ENCODE measurements around the gene TACC2.
A peak's percentile ranks its signal among the peaks of the same experiment; 100 is the strongest.

TACC2 gene

GRCh38 chr10:122259075-122259466 is 270.1 kb downstream of the TACC2 start:
- TF ChIP-seq ZNF565 (CRISPR knock-in tag; conservative IDR thresholded peaks at IDR 0.05; ENCODE audit: low read depth) (no peak), TCF4 (CRISPR knock-in tag; IDR thresholded peaks at IDR 0.05; ENCODE audit: borderline replicate concordance) (no peak), SNAI2 (CRISPR knock-in tag; IDR thresholded peaks at IDR 0.05) (no peak), ZNF70 (CRISPR knock-in tag; IDR thresholded peaks at IDR 0.05) (no peak), ISL1 (CRISPR knock-in tag; IDR thresholded peaks at IDR 0.05) (no peak), ZC3H10 (CRISPR knock-in tag; IDR thresholded peaks at IDR 0.05) (no peak), PPARA (CRISPR knock-in tag; IDR thresholded peaks at IDR 0.05; ENCODE audit: borderline replicate concordance) (no peak), BACH2 (CRISPR knock-in tag; IDR thresholded peaks at IDR 0.05; ENCODE audit: borderline replicate concordance) (no peak), ZFP30 (CRISPR knock-in tag; IDR thresholded peaks at IDR 0.05) (no peak), ZNF8 (CRISPR knock-in tag; IDR thresholded peaks at IDR 0.05) (no peak), CSDC2 (CRISPR knock-in tag; IDR thresholded peaks at IDR 0.05) (no peak), TOX (CRISPR knock-in tag; IDR thresholded peaks at IDR 0.05; ENCODE audit: borderline replicate concordance) (no peak), TSHZ2 (CRISPR knock-in tag; IDR thresholded peaks at IDR 0.05) (no peak), ARNTL (CRISPR knock-in tag; IDR thresholded peaks at IDR 0.05; ENCODE audit: borderline replicate concordance, low read depth) (no peak), POU6F1 (CRISPR knock-in tag; IDR thresholded peaks at IDR 0.05; ENCODE audit: borderline replicate concordance, low read depth) (no peak), ESRRG (CRISPR knock-in tag; IDR thresholded peaks at IDR 0.05) (no peak)
- ATAC-seq: peak; percentile 18; the same call in 1 of the 3 replicates

GRCh38 chr10:122261584-122261983 is 272.6 kb downstream of the TACC2 start:
- ATAC-seq: no peak
- TF ChIP-seq ZNF565 (CRISPR knock-in tag; conservative IDR thresholded peaks at IDR 0.05; ENCODE audit: low read depth): no peak
- no peak for TF ChIP-seq ZFP30 (CRISPR knock-in tag; IDR thresholded peaks at IDR 0.05)
- no peak for TF ChIP-seq CREB5 (CRISPR knock-in tag; IDR thresholded peaks at IDR 0.05; ENCODE audit: low read depth)
- no peak for TF ChIP-seq ZC3H10 (CRISPR knock-in tag; IDR thresholded peaks at IDR 0.05)
- TF ChIP-seq ARNTL (CRISPR knock-in tag; IDR thresholded peaks at IDR 0.05; ENCODE audit: borderline replicate concordance, low read depth): no peak
- TF ChIP-seq TCF4 (CRISPR knock-in tag; IDR thresholded peaks at IDR 0.05; ENCODE audit: borderline replicate concordance): no peak
- no peak for TF ChIP-seq ISL1 (CRISPR knock-in tag; IDR thresholded peaks at IDR 0.05)
- no peak for TF ChIP-seq TOX (CRISPR knock-in tag; IDR thresholded peaks at IDR 0.05; ENCODE audit: borderline replicate concordance)
- no peak for TF ChIP-seq PATZ1 (CRISPR knock-in tag; IDR thresholded peaks at IDR 0.05; ENCODE audit: borderline replicate concordance)
- no peak for TF ChIP-seq ZFP3 (CRISPR knock-in tag; IDR thresholded peaks at IDR 0.05)
- TF ChIP-seq CSDC2 (CRISPR knock-in tag; IDR thresholded peaks at IDR 0.05): no peak
- no peak for TF ChIP-seq BACH2 (CRISPR knock-in tag; IDR thresholded peaks at IDR 0.05; ENCODE audit: borderline replicate concordance)
- TF ChIP-seq TSHZ2 (CRISPR knock-in tag; IDR thresholded peaks at IDR 0.05): no peak
- no peak for TF ChIP-seq POU6F1 (CRISPR knock-in tag; IDR thresholded peaks at IDR 0.05; ENCODE audit: borderline replicate concordance, low read depth)

Data from SK-N-SH treated with all-trans-retinoic acid at 6 μM for 48 hours (cell line).